Common myeloid progenitor, CD34-positive (primary cell): ENCODE measurements around the gene HPDL.

Source experiments
- CTCF ChIA-PET: fragments of 350-600 bp; sonication (Branson Sonifier 250); formaldehyde crosslinking; loops from one replicate; lab custom pipeline; 2021; ENCODE audit warnings: antibody characterized with exemption; lab: Charles Lee
- POLR2A ChIA-PET: fragments of 350-600 bp; sonication (Branson Sonifier 250); formaldehyde crosslinking; loops from one replicate; lab custom pipeline; 2021; ENCODE audit warnings: antibody characterized with exemption; lab: Charles Lee
- DNase-seq, 3 donors: peaks; one replicate each; pipeline versions ENCODE4 v3.0.0 to v3.0.0-alpha.2; 2013
- H3K27ac ChIP-seq, 2 experiments: 1 replicate in 1 of 2; 2 replicates in 1 of 2; pipeline ENCODE4 v1.7.0; 2013; ENCODE audit warnings: inconsistent platforms in 2 of 2, low read length in 2 of 2, mild to moderate bottlenecking in 2 of 2, low read depth in 1 of 2, moderate library complexity in 1 of 2; ENCODE audit not compliant: severe bottlenecking in 2 of 2, insufficient read depth in 1 of 2, poor library complexity in 1 of 2
- H3K27me3 ChIP-seq, 5 experiments: replicated peaks in 2 of 5; 1 replicate in 3 of 5; 2 replicates in 2 of 5; pipeline versions ENCODE4 v1.6.1 to v1.7.0; 2013; ENCODE audit warnings: low read length in 4 of 5, mild to moderate bottlenecking in 2 of 5, moderate library complexity in 2 of 5, inconsistent platforms in 1 of 5; ENCODE audit not compliant: insufficient read depth in 5 of 5, control insufficient read depth in 4 of 5
- H3K36me3 ChIP-seq, 4 experiments: 1 replicate in 2 of 4; 2 replicates in 2 of 4; pipeline versions ENCODE4 v1.6.1 to v1.7.0; 2013; ENCODE audit warnings: low read length in 3 of 4, control low read depth in 1 of 4, mild to moderate bottlenecking in 1 of 4; ENCODE audit not compliant: control insufficient read depth in 4 of 4, insufficient read depth in 4 of 4
- H3K4me1 ChIP-seq, 4 experiments: 1 replicate in 3 of 4; 2 replicates in 1 of 4; pipeline versions ENCODE4 v1.6.1 to v1.7.1; 2013; ENCODE audit warnings: low read length in 3 of 4, mild to moderate bottlenecking in 3 of 4, control low read depth in 1 of 4, inconsistent platforms in 1 of 4, moderate library complexity in 1 of 4; ENCODE audit not compliant: control insufficient read depth in 4 of 4, insufficient read depth in 4 of 4; ENCODE audit errors: control extremely low read depth in 1 of 4
- H3K4me3 ChIP-seq, 7 experiments: 1 replicate in 4 of 7; 2 replicates in 3 of 7; pipeline versions ENCODE4 v1.5.1 to v1.7.0; 2013; ENCODE audit warnings: mild to moderate bottlenecking in 7 of 7, low read length in 6 of 7, moderate library complexity in 6 of 7, inconsistent platforms in 2 of 7, low read depth in 2 of 7, control low read depth in 1 of 7; ENCODE audit not compliant: insufficient read depth in 4 of 7, control insufficient read depth in 1 of 7; ENCODE audit errors: extremely low read depth in 1 of 7
- H3K9me3 ChIP-seq, 5 experiments: 1 replicate in 4 of 5; 2 replicates in 1 of 5; pipeline versions ENCODE4 v1.6.1 to v1.7.1; 2013; ENCODE audit warnings: low read length in 4 of 5, mild to moderate bottlenecking in 2 of 5, inconsistent platforms in 1 of 5, low read depth in 1 of 5, moderate library complexity in 1 of 5; ENCODE audit not compliant: control insufficient read depth in 4 of 5, insufficient read depth in 2 of 5; ENCODE audit errors: control extremely low read depth in 1 of 5
- WGBS: methylation state at CpG from one replicate; pipeline ENCODE4 v1.1.5; 2013; ENCODE audit not compliant: insufficient coverage; 5-methylcytosine and 5-hydroxymethylcytosine counted together

The HPDL gene

GRCh38 chr1:45348609-45348965 lies 21.9 kb downstream of the HPDL start:
- Histone ChIP-seq H3K4me1 (peaks cover 0 to 10% (median 1%) of the 10 kb centered on the region in 4 experiments), H3K27me3 (no peaks in the 10 kb centered on the region), H3K36me3 (peaks cover 3 to 32% (median 27%) of the 10 kb centered on the region in 4 experiments), H3K27ac (no peak overlapping the region), H3K9me3 (no peaks in the 10 kb centered on the region), H3K4me3 (no peak overlapping the region)
- ChIA-PET CTCF (interaction anchor here (0.8 to 6.9 kb wide), 10 partner anchors 9 to 336 kb away, joined by 3 to 46 read pairs (median 4); partner anchors contain the start of genes CCDC163, MMACHC, MUTYH and TOE1), POLR2A (interaction anchor here (1.3 kb wide), 1 partner anchor 8 kb away, joined by 6 read pairs; the partner anchor contains the start of genes MUTYH and TOE1)
- DNase-seq, result no peak
- 63% methylated on average over 1 of the region's 1 CpG for WGBS

- no peak for DNase-seq
- WGBS, result 87% methylated on average over 2 of the region's 3 CpGs
- H3K27ac ChIP-seq, result no peak overlapping the region
- H3K27me3 ChIP-seq, result no peaks in the 10 kb centered on the region
- H3K36me3 ChIP-seq, result peaks cover 2 to 27% (median 23%) of the 10 kb centered on the region in 4 experiments
- no peaks in the 10 kb centered on the region for H3K9me3 ChIP-seq
- no peak overlapping the region for H3K4me3 ChIP-seq
- CTCF ChIA-PET, result interaction anchor here (0.8 to 6.9 kb wide), 10 partner anchors 10 to 336 kb away, joined by 3 to 46 read pairs (median 4); partner anchors contain the start of genes CCDC163, MMACHC, MUTYH and TOE1
- POLR2A ChIA-PET, result interaction anchor here (1.3 kb wide), 1 partner anchor 9 kb away, joined by 6 read pairs; the partner anchor contains the start of genes MUTYH and TOE1
- peaks cover 0 to 16% (median 1%) of the 10 kb centered on the region in 4 experiments for H3K4me1 ChIP-seq
These were observed 22.4 kb downstream of the HPDL start for GRCh38 chr1:45348966-45349677.

GRCh38 chr1:45351508-45351907 lies 24.8 kb downstream of the HPDL start:
- Histone ChIP-seq H3K4me3 (no peak overlapping the region), H3K27me3 (no peaks in the 10 kb centered on the region), H3K27ac (no peak overlapping the region), H3K4me1 (peaks cover 0 to 20% (median 7%) of the 10 kb centered on the region in 4 experiments), H3K36me3 (peaks cover 0 to 7% (median 2%) of the 10 kb centered on the region in 4 experiments), H3K9me3 (no peaks in the 10 kb centered on the region)
- POLR2A ChIA-PET, result no interaction called here
- CTCF ChIA-PET, result interaction anchor here (0.8 to 6.9 kb wide), 4 partner anchors 8 to 141 kb away, joined by 3 to 46 read pairs (median 19); partner anchors contain the start of genes MUTYH and TOE1
- WGBS, result 94% methylated on average over 5 of the region's 5 CpGs
- no peak for DNase-seq

GRCh38 chr1:45353685-45354084 lies 27.0 kb downstream of the HPDL start:
- POLR2A ChIA-PET, result no interaction called here
- Histone ChIP-seq H3K9me3 (no peaks in the 10 kb centered on the region), H3K4me1 (peaks cover 0 to 20% (median 7%) of the 10 kb centered on the region in 4 experiments), H3K27ac (no peak overlapping the region), H3K4me3 (no peak overlapping the region), H3K27me3 (no peaks in the 10 kb centered on the region), H3K36me3 (peaks cover 0 to 3% (median 0%) of the 10 kb centered on the region in 4 experiments)
- WGBS, result 86% methylated on average over 1 of the region's 2 CpGs
- DNase-seq, result no peak
- CTCF ChIA-PET, result interaction anchor here (1.2 to 11.4 kb wide), 6 partner anchors 8 to 145 kb away, joined by 3 to 190 read pairs (median 5); partner anchors contain the start of genes CCDC163, MUTYH, TESK2 and TOE1

DNA sequence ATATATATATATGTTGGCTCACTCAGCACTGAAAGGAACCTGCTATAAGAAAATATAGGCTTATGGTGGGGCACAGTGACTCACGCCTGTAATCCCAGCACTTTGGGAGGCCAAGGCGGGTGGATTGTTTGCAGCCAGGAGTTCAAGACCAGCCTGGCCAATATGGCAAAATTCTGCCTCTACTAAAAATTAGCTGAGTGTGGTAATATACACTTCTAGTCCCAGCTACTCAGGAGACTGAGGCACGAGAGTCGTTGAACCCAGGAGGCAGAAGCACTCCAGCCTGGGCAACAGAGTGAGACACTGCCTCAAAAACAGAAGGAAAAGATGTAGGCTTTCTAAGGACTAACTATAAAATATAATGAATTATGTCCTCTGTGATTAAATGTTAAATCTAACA lies 28.1 kb downstream of the HPDL start:
- 100% methylated on average over 2 of the region's 4 CpGs for WGBS
- Histone ChIP-seq H3K27ac (no peak overlapping the region), H3K4me1 (peaks cover under 1 to 20% (median 7%) of the 10 kb centered on the region in 4 experiments), H3K9me3 (no peaks in the 10 kb centered on the region), H3K4me3 (no peak overlapping the region), H3K27me3 (no peaks in the 10 kb centered on the region), H3K36me3 (peaks cover 0 to 3% (median 0%) of the 10 kb centered on the region in 4 experiments)
- CTCF ChIA-PET, result interaction anchor here (1.6 to 11.4 kb wide), 4 partner anchors 14 to 190 kb away, joined by 5 to 190 read pairs (median 6); partner anchors contain the start of genes CCDC163, MUTYH, TESK2 and TOE1
- DNase-seq, result no peak
- POLR2A ChIA-PET, result no interaction called here

DNA sequence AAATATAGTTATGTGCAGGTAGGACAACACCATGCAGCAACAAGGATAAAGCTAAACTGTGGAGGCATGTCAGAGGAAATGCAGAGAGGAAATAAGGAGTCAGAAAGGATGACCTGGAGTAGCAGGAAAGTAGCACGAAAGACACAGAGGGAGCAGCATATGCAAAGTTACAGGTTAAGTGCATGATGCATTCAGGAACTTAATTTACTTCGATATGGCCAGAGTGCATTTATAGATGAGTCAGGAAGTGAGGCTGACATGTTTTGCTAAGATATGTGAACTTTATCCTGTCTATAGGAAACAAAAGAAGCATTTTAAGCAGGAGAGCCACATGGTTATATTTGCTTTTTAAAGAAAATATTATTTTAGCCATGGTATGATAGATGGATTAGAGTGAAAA lies 29.0 kb downstream of the HPDL start:
- Histone ChIP-seq H3K9me3 (no peaks in the 10 kb centered on the region), H3K27ac (no peak overlapping the region), H3K4me3 (no peak overlapping the region), H3K27me3 (no peaks in the 10 kb centered on the region), H3K36me3 (peaks cover 0 to 3% (median 0%) of the 10 kb centered on the region in 4 experiments), H3K4me1 (peaks cover 2 to 20% (median 13%) of the 10 kb centered on the region in 4 experiments)
- DNase-seq, result no peak
- ChIA-PET POLR2A (no interaction called here), CTCF (interaction anchor here (1.1 to 11.4 kb wide), 4 partner anchors 7 to 355 kb away, joined by 3 to 190 read pairs (median 26); partner anchors contain the start of gene TESK2)
- 0% methylated on average over 2 of the region's 2 CpGs for WGBS
